Stimulated activated CD8-positive, alpha-beta memory T cell treated with anti-CD3 and anti-CD28 coated beads, Interleukin-2, amount 100 ng/mL, for 48 hours (primary cell): ENCODE data around the gene CARD18.
"Not testable (repeated sequence)": the region's sequence is repeated elsewhere in the genome, so short reads cannot be mapped to it uniquely, and the experiment has no call there.

ENCODE experiments used
- DNase-seq, 2 donors: peaks; one replicate each; pipeline ENCODE4 v3.0.0-alpha.2; 2020; ENCODE audit warnings: low read depth in 2 of 2

The CARD18 gene

GRCh38 chr11:105132716-105133511, 6.7 kb downstream of the CARD18 start:
- no peak for DNase-seq

GRCh38 chr11:105130189-105130813, 9.3 kb downstream of the CARD18 start:
- DNase-seq: no peak

GRCh38 chr11:105124756-105125155, 14.8 kb downstream of the CARD18 start:
- no peak for DNase-seq

- no peak for DNase-seq
Observed at GRCh38 chr11:105111145-105111944, 28.2 kb downstream of the CARD18 start.

GRCh38 chr11:105110688-105111030, 28.9 kb downstream of the CARD18 start:
- DNase-seq: no peak

- DNase-seq: no peak
Observed at GRCh38 chr11:105109855-105110687, 29.5 kb downstream of the CARD18 start.

GRCh38 chr11:105109321-105109720, 30.2 kb downstream of the CARD18 start:
- DNase-seq: no peak

GRCh38 chr11:105108247-105108646, 31.3 kb downstream of the CARD18 start:
- no peak for DNase-seq

GRCh38 chr11:105107226-105107825, 32.2 kb downstream of the CARD18 start:
- DNase-seq: not testable (repeated sequence)

- DNase-seq: no peak
Observed at GRCh38 chr11:105106140-105106539, 33.4 kb downstream of the CARD18 start.

- no peak for DNase-seq
Observed at GRCh38 chr11:105104292-105104691, 35.3 kb downstream of the CARD18 start.

- no peak for DNase-seq
Observed at GRCh38 chr11:105103336-105103735, 36.2 kb downstream of the CARD18 start.

GRCh38 chr11:105102079-105102581, 37.4 kb downstream of the CARD18 start:
- DNase-seq: not testable (repeated sequence)

GRCh38 chr11:105100981-105101630, 38.5 kb downstream of the CARD18 start:
- no peak for DNase-seq

GRCh38 chr11:105100206-105100605, 39.4 kb downstream of the CARD18 start:
- no peak for DNase-seq

- not testable (repeated sequence) for DNase-seq
Observed at GRCh38 chr11:105099594-105099993, 40.0 kb downstream of the CARD18 start.

- no peak for DNase-seq
Observed at GRCh38 chr11:105092256-105093239, 47.0 kb downstream of the CARD18 start.
